ENCODE results near the gene FSTL1. TPM values are rescaled to one million over a fixed set of nuclear protein-coding genes. Genes with fewer than 3 reads are reported as not detected.

FSTL1 gene
- total RNA-seq, 2 donors from 2014 or later: 212 to 265 TPM

DNA sequence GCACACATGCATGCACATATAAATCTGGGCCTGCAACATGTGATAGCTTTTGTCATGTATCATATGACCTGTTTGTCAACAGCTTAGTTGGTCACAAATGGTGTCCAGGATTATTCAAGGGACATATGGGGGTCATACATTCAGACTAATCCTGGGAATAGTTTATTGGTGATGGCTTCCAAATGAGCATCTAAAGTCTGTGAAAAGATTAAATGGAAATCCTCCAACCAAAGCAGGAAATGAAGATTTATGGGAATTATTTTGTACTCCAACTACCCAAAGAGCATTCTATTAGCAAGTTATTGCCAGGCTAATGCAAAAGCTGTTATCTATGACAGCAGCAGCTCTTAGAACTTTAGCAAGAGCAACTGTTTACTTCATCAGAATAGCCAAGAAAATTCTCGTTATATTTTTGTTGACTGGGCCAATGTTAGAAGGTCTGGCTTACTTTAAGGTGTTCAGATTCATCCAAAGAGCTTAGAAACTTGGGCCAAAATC lies 7.1 kb downstream of the FSTL1 start:
- no peaks in the 10 kb centered on the region for H3K36me3 ChIP-seq
- TF ChIP-seq, protein P1, sequence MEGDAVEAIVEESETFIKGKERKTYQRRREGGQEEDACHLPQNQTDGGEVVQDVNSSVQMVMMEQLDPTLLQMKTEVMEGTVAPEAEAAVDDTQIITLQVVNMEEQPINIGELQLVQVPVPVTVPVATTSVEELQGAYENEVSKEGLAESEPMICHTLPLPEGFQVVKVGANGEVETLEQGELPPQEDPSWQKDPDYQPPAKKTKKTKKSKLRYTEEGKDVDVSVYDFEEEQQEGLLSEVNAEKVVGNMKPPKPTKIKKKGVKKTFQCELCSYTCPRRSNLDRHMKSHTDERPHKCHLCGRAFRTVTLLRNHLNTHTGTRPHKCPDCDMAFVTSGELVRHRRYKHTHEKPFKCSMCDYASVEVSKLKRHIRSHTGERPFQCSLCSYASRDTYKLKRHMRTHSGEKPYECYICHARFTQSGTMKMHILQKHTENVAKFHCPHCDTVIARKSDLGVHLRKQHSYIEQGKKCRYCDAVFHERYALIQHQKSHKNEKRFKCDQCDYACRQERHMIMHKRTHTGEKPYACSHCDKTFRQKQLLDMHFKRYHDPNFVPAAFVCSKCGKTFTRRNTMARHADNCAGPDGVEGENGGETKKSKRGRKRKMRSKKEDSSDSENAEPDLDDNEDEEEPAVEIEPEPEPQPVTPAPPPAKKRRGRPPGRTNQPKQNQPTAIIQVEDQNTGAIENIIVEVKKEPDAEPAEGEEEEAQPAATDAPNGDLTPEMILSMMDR (IDR thresholded peaks at IDR 0.05): no peak
- TF ChIP-seq POLR2AphosphoS5 (IDR thresholded peaks at IDR 0.05) (no peak), POLR2A (IDR thresholded peaks at IDR 0.05) (no peak)
- 2% methylated on average over 1 of the region's 1 CpG for WGBS
- H3K27me3 ChIP-seq (replicated peaks; ENCODE audit: insufficient read depth): no peaks in the 10 kb centered on the region
- no peak for DNase-seq (ENCODE audit: low spot score)
- peak overlapping the region; percentile 5 to 95 for H3K27ac ChIP-seq
- no peak overlapping the region for H3K4me3 ChIP-seq
- peaks cover 33% of the 10 kb centered on the region for H3K4me1 ChIP-seq (replicated peaks)
- intact Hi-C loops (cut with DNase I): loop anchor here (10.0 kb wide), 1 partner anchor 51 kb away; no protein-coding TSS in a partner anchor
- no peaks in the 10 kb centered on the region for H3K9me3 ChIP-seq

GRCh38 chr3:120442975-120443517 lies 7.7 kb downstream of the FSTL1 start:
- H3K36me3 ChIP-seq: no peaks in the 10 kb centered on the region
- intact Hi-C loops (cut with DNase I): loop anchor here (10.0 kb wide), 1 partner anchor 52 kb away; no protein-coding TSS in a partner anchor
- DNase-seq (ENCODE audit: low spot score): no peak
- H3K27ac ChIP-seq: peak overlapping the region in 1 of 2 donors; percentile 95
- no peak overlapping the region for H3K4me3 ChIP-seq
- H3K27me3 ChIP-seq (replicated peaks; ENCODE audit: insufficient read depth): no peaks in the 10 kb centered on the region
- no peaks in the 10 kb centered on the region for H3K9me3 ChIP-seq
- 75% methylated on average over 2 of the region's 2 CpGs for WGBS
- peaks cover 39% of the 10 kb centered on the region for H3K4me1 ChIP-seq (replicated peaks)
- TF ChIP-seq POLR2AphosphoS5 (IDR thresholded peaks at IDR 0.05) (no peak), POLR2A (IDR thresholded peaks at IDR 0.05) (no peak)
- TF ChIP-seq, protein P1 (IDR thresholded peaks at IDR 0.05): no peak

GRCh38 chr3:120441776-120442175 lies 9.0 kb downstream of the FSTL1 start:
- no peaks in the 10 kb centered on the region for H3K27me3 ChIP-seq (replicated peaks; ENCODE audit: insufficient read depth)
- peaks cover 29% of the 10 kb centered on the region for H3K4me1 ChIP-seq (replicated peaks)
- intact Hi-C loops (cut with DNase I): loop anchor here (10.0 kb wide), 1 partner anchor 53 kb away; no protein-coding TSS in a partner anchor
- H3K4me3 ChIP-seq: no peak overlapping the region
- TF ChIP-seq, protein P1 (IDR thresholded peaks at IDR 0.05): no peak
- TF ChIP-seq POLR2A (IDR thresholded peaks at IDR 0.05) (no peak), POLR2AphosphoS5 (IDR thresholded peaks at IDR 0.05) (no peak)
- peak overlapping the region in 1 of 2 donors; percentile 73 for H3K27ac ChIP-seq
- H3K9me3 ChIP-seq: no peaks in the 10 kb centered on the region
- WGBS: 52% methylated on average over 4 of the region's 4 CpGs
- DNase-seq (ENCODE audit: low spot score): no peak
- H3K36me3 ChIP-seq: no peaks in the 10 kb centered on the region

DNA sequence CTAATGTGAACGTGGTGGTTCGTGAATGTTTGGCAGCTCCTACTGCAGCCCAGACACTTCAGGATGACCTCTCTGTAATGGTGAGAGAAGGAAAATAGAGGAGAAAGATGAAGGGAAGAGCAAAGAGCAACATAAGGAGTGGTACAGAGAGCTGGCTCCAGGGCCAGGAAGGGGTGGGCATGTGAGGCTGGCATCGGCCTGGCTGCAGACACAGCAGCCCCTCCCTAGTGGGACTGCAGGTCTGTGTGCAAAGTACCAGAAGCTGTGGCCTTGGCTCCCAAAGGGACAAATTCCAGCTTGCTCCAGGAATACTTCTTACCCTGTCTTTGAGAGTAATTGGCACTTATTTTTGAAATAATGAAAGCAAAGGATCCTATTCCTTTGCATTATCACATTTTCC lies 10.0 kb downstream of the FSTL1 start:
- Histone ChIP-seq H3K4me3 (no peak overlapping the region), H3K4me1 (replicated peaks) (peaks cover 30% of the 10 kb centered on the region), H3K9me3 (no peaks in the 10 kb centered on the region), H3K27ac (peak overlapping the region in 1 of 2 donors; percentile 73), H3K36me3 (no peaks in the 10 kb centered on the region), H3K27me3 (replicated peaks; ENCODE audit: insufficient read depth) (no peaks in the 10 kb centered on the region)
- no peak for DNase-seq (ENCODE audit: low spot score)
- WGBS: 21% methylated on average over 3 of the region's 3 CpGs
- TF ChIP-seq POLR2AphosphoS5 (IDR thresholded peaks at IDR 0.05): no peak
- TF ChIP-seq POLR2A (IDR thresholded peaks at IDR 0.05): no peak
- intact Hi-C loops (cut with DNase I): loop anchor here (10.0 kb wide), 1 partner anchor 54 kb away; no protein-coding TSS in a partner anchor

GRCh38 chr3:120440001-120440703 lies 10.6 kb downstream of the FSTL1 start:
- no peaks in the 10 kb centered on the region for H3K9me3 ChIP-seq
- intact Hi-C loops (cut with DNase I): loop anchor here (10.0 kb wide), 1 partner anchor 55 kb away; no protein-coding TSS in a partner anchor
- H3K4me1 ChIP-seq (replicated peaks): peaks cover 26% of the 10 kb centered on the region
- WGBS: 61% methylated on average over 5 of the region's 5 CpGs
- H3K4me3 ChIP-seq: no peak overlapping the region
- peak overlapping the region; percentile 73 to 75 for H3K27ac ChIP-seq
- DNase-seq (ENCODE audit: low spot score): no peak
- H3K36me3 ChIP-seq: no peaks in the 10 kb centered on the region
- H3K27me3 ChIP-seq (replicated peaks; ENCODE audit: insufficient read depth): no peaks in the 10 kb centered on the region
- TF ChIP-seq, protein P1 (IDR thresholded peaks at IDR 0.05): no peak
- TF ChIP-seq POLR2A (IDR thresholded peaks at IDR 0.05) (no peak), POLR2AphosphoS5 (IDR thresholded peaks at IDR 0.05) (no peak)
